Pons (tissue), 1 donor: Measurements from ENCODE around the gene ZMYND11.
"Not testable (repeated sequence)": the region's sequence is repeated elsewhere in the genome, so short reads cannot be mapped to it uniquely, and the experiment has no call there.

ENCODE experiments used
- DNase-seq: peaks from one replicate; pipeline ENCODE4 v3.0.0-alpha.2; 2016; ENCODE audit warnings: low spot score

The ZMYND11 gene

GRCh38 chr10:282294-283139, 147.3 kb downstream of the ZMYND11 start:
- DNase-seq = no peak

GRCh38 chr10:283140-283479, 147.9 kb downstream of the ZMYND11 start:
- no peak for DNase-seq

GRCh38 chr10:283916-284356, 148.7 kb downstream of the ZMYND11 start:
- no peak for DNase-seq

GRCh38 chr10:285216-285615, 150.0 kb downstream of the ZMYND11 start:
- no peak for DNase-seq

GRCh38 chr10:287026-287709, 151.9 kb downstream of the ZMYND11 start:
- no peak for DNase-seq

GRCh38 chr10:287814-288213, 152.6 kb downstream of the ZMYND11 start:
- no peak for DNase-seq

GRCh38 chr10:288316-289200, 153.3 kb downstream of the ZMYND11 start:
- no peak for DNase-seq

GRCh38 chr10:289581-289980, 154.3 kb downstream of the ZMYND11 start:
- no peak for DNase-seq

GRCh38 chr10:290026-290725, 154.9 kb downstream of the ZMYND11 start:
- DNase-seq = no peak

- peak; percentile 47 for DNase-seq
Observed at GRCh38 chr10:293636-294035, 158.4 kb downstream of the ZMYND11 start.

- DNase-seq = no peak
Observed at GRCh38 chr10:297567-297966, 162.3 kb downstream of the ZMYND11 start.

- DNase-seq = no peak
Observed at GRCh38 chr10:298033-298432, 162.8 kb downstream of the ZMYND11 start.

- no peak for DNase-seq
Observed at GRCh38 chr10:299512-299911, 164.3 kb downstream of the ZMYND11 start.

- no peak for DNase-seq
Observed at GRCh38 chr10:299969-300368, 164.7 kb downstream of the ZMYND11 start.

- not testable (repeated sequence) for DNase-seq
Observed at GRCh38 chr10:300580-300979, 165.3 kb downstream of the ZMYND11 start.

- DNase-seq = no peak
Observed at GRCh38 chr10:301536-301935, 166.3 kb downstream of the ZMYND11 start.
